DOHH2 (cell line): ENCODE results near the gene KRT76.

Experiments used
- H3F3A ChIP-seq: fragments of 200-600 bp; sonication (generic), shearing (Covaris generic); 2 replicates; pipeline ENCODE4 v1.6.0; 2016; ENCODE audit warnings: antibody characterized with exemption, mild to moderate bottlenecking; ENCODE audit not compliant: control insufficient read depth, insufficient read depth
- H3K27ac ChIP-seq: fragments of 200-600 bp; sonication (generic); 2 replicates; pipeline ENCODE4 v1.5.1; 2014; ENCODE audit warnings: low read depth, mild to moderate bottlenecking, low read length, moderate library complexity
- H3K27me3 ChIP-seq: fragments of 200-600 bp; sonication (generic); 2 replicates; pipeline ENCODE4 v1.6.1; 2014; ENCODE audit warnings: mild to moderate bottlenecking, low read length, mixed read lengths; ENCODE audit not compliant: control insufficient read depth
- H3K36me3 ChIP-seq: fragments of 200-600 bp; sonication (generic); 2 replicates; pipeline ENCODE4 v1.6.1; 2014; ENCODE audit warnings: mild to moderate bottlenecking, low read length, moderate library complexity, mixed read lengths; ENCODE audit not compliant: control insufficient read depth
- H3K4me1 ChIP-seq: fragments of 200-600 bp; sonication (generic); 2 replicates; pipeline ENCODE4 v1.6.1; 2014; ENCODE audit warnings: mild to moderate bottlenecking, low read length, mixed read lengths; ENCODE audit not compliant: control insufficient read depth
- H3K4me2 ChIP-seq: fragments of 200-600 bp; sonication (generic); 2 replicates; pipeline ENCODE4 v1.6.0; 2014; ENCODE audit warnings: mild to moderate bottlenecking, low read length, moderate library complexity
- H3K4me3 ChIP-seq: fragments of 200-600 bp; sonication (generic); 2 replicates; pipeline ENCODE4 v1.5.1; 2014; ENCODE audit warnings: mild to moderate bottlenecking, low read length, mixed read lengths
- H3K79me2 ChIP-seq: fragments of 200-600 bp; sonication (generic); 2 replicates; pipeline ENCODE4 v1.6.1; 2014; ENCODE audit warnings: mild to moderate bottlenecking, low read length, mixed read lengths; ENCODE audit not compliant: control insufficient read depth
- H3K9me2 ChIP-seq: fragments of 200-600 bp; sonication (generic); replicated peaks from 2 replicates; pipeline ENCODE4 v1.6.1; 2014; ENCODE audit warnings: mild to moderate bottlenecking, low read length, mixed read lengths; ENCODE audit not compliant: control insufficient read depth
- H3K9me3 ChIP-seq: fragments of 200-600 bp; sonication (generic); 2 replicates; pipeline ENCODE4 v1.6.1; 2014; ENCODE audit warnings: antibody characterized with exemption, low read length, mixed read lengths; ENCODE audit not compliant: control insufficient read depth, insufficient read depth
- H4K20me1 ChIP-seq: fragments of 200-600 bp; sonication (generic); 2 replicates; pipeline ENCODE4 v1.6.0; 2014; ENCODE audit warnings: low read depth, mild to moderate bottlenecking, antibody characterized with exemption, low read length, moderate library complexity; ENCODE audit not compliant: control insufficient read depth, insufficient read depth
- EZH2phosphoT487 ChIP-seq: fragments of 200-600 bp; sonication (generic); IDR thresholded peaks from 2 replicates; pipeline ENCODE4 v1.6.1; 2017; ENCODE audit warnings: borderline replicate concordance, mild to moderate bottlenecking, antibody characterized with exemption, low read length, moderate library complexity, mixed read lengths
- TF ChIP-seq, protein P1 (sequence below): fragments of 200-600 bp; sonication (generic); IDR thresholded peaks from one replicate; pipeline ENCODE4 v1.5.1; 2014; ENCODE audit warnings: antibody characterized with exemption, mild to moderate bottlenecking, low read depth, low read length; ENCODE audit not compliant: poor library complexity, severe bottlenecking

The KRT76 gene

GRCh38 chr12:52774629-52775250 is 2.4 kb downstream of the KRT76 start:
- Histone ChIP-seq H3K27me3 (peaks cover 13% of the 10 kb centered on the region), H3K27ac (no peak overlapping the region), H3K4me2 (no peak overlapping the region), H4K20me1 (no peaks in the 10 kb centered on the region), H3K9me2 (no peaks in the 10 kb centered on the region), H3K4me3 (no peak overlapping the region), H3K4me1 (no peaks in the 10 kb centered on the region), H3F3A (no peaks in the 10 kb centered on the region), H3K9me3 (no peaks in the 10 kb centered on the region), H3K36me3 (no peaks in the 10 kb centered on the region), H3K79me2 (no peaks in the 10 kb centered on the region)
- TF ChIP-seq, protein P1, sequence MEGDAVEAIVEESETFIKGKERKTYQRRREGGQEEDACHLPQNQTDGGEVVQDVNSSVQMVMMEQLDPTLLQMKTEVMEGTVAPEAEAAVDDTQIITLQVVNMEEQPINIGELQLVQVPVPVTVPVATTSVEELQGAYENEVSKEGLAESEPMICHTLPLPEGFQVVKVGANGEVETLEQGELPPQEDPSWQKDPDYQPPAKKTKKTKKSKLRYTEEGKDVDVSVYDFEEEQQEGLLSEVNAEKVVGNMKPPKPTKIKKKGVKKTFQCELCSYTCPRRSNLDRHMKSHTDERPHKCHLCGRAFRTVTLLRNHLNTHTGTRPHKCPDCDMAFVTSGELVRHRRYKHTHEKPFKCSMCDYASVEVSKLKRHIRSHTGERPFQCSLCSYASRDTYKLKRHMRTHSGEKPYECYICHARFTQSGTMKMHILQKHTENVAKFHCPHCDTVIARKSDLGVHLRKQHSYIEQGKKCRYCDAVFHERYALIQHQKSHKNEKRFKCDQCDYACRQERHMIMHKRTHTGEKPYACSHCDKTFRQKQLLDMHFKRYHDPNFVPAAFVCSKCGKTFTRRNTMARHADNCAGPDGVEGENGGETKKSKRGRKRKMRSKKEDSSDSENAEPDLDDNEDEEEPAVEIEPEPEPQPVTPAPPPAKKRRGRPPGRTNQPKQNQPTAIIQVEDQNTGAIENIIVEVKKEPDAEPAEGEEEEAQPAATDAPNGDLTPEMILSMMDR = no peak
- no peak for TF ChIP-seq EZH2phosphoT487

DNA sequence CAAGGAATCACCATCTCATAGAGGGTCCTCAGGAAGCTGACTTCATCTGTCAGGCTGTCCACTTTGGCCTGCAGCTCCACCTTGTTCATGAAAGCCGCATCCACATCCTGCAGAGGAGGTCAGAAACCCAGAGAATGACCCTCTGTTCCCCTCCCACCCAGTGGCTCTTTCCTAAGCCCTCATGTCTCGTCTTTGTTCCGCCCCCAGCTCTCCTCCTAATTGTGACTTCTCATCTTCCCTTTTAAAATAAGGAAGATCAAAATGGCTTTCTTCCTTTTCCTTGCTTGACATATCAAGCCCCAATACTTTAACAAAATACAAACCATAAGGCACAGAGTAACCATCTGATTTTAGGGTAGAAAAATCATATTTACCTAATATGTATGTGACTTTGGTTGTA is 4.4 kb downstream of the KRT76 start:
- no peak overlapping the region for H3K4me2 ChIP-seq
- no peak for TF ChIP-seq EZH2phosphoT487
- TF ChIP-seq, protein P1 = no peak
- no peaks in the 10 kb centered on the region for H4K20me1 ChIP-seq
- no peak overlapping the region for H3K27ac ChIP-seq
- H3K36me3 ChIP-seq = no peaks in the 10 kb centered on the region
- H3K9me3 ChIP-seq = no peaks in the 10 kb centered on the region
- H3K4me3 ChIP-seq = no peak overlapping the region
- peaks cover 11% of the 10 kb centered on the region for H3K27me3 ChIP-seq
- no peaks in the 10 kb centered on the region for H3K79me2 ChIP-seq
- no peaks in the 10 kb centered on the region for H3K4me1 ChIP-seq
- H3K9me2 ChIP-seq = no peaks in the 10 kb centered on the region
- no peaks in the 10 kb centered on the region for H3F3A ChIP-seq

- no peaks in the 10 kb centered on the region for H3K36me3 ChIP-seq
- no peak overlapping the region for H3K4me2 ChIP-seq
- H3K79me2 ChIP-seq = no peaks in the 10 kb centered on the region
- peaks cover 11% of the 10 kb centered on the region for H3K27me3 ChIP-seq
- no peak for TF ChIP-seq EZH2phosphoT487
- TF ChIP-seq, protein P1 = no peak
- H3K27ac ChIP-seq = no peak overlapping the region
- no peak overlapping the region for H3K4me3 ChIP-seq
- no peaks in the 10 kb centered on the region for H3F3A ChIP-seq
- no peaks in the 10 kb centered on the region for H3K4me1 ChIP-seq
- H3K9me3 ChIP-seq = no peaks in the 10 kb centered on the region
- no peaks in the 10 kb centered on the region for H4K20me1 ChIP-seq
- H3K9me2 ChIP-seq = no peaks in the 10 kb centered on the region
Observed at GRCh38 chr12:52772188-52772587, 5.0 kb downstream of the KRT76 start.
